Measurements from ENCODE around the gene ZNF483. TPM values are rescaled to one million over a fixed set of nuclear protein-coding genes. Genes with fewer than 3 reads are reported as not detected.
A peak's percentile ranks its signal among the peaks of the same experiment; 100 is the strongest.
"Not testable (repeated sequence)": the region's sequence is repeated elsewhere in the genome, so short reads cannot be mapped to it uniquely, and the experiment has no call there.

The ZNF483 gene
- total RNA-seq, 1 experiment from 2014 or later: 3.1 TPM

DNA sequence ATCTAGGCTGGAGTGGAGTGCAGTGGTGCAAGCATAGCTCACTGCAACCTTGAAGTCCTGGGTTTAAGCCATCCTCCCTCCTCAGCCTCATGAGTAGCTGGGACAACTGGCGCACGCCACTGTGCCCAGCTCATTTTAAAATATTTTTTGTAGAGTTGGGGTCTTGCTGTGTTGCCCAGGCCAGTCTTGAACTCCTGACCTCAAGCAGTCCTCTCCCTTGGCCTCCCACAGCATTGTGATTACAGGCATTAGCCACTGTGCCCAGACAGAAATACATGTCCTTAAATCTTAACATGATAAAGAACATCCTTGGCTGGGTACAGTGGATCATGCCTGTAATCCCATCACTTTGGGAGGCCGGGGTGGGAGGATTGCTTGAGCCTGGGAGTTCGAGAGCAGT, 6.7 kb downstream of the ZNF483 start:
- in situ Hi-C loops (cut with HindIII; ENCODE audit: low pct_unique_long_range_greater_than_20kb, low sequenced_read_pairs): no loop called here
- no peak for DNase-seq (ENCODE audit: low read depth)

DNA sequence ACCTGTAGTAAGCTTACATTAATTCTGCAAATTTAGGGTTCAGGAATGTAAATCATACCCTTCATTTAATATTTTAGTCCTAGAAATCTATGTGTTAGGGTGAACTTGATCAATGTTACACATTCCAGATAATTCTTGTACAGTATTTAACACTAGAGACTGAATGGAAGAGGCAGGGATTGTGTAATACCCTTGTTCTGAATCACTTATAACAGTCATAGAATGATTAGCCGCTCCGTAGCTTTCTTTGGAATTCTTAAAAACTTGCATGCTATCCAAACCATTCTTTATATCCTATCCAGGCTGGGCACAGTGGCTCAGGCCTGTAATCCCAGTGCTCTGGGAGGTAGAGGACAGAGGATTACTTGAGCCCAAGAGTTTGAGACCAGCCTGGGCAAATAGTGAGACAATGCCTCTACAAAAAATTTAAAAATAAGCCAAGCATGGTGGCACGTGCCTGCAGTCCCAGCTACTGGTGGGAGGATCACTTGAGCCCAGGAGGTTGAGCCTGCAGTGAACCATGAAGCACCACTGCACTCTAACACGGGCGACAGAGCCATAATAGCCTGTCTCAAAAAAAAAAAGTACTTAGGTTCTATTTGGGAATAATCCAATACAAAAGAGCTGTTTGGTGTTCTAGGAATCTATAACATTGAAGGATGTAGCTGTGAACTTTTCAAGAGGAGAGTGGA, 8.3 kb downstream of the ZNF483 start:
- DNase-seq (ENCODE audit: low read depth): no peak
- in situ Hi-C loops (cut with HindIII; ENCODE audit: low pct_unique_long_range_greater_than_20kb, low sequenced_read_pairs): no loop called here

DNA sequence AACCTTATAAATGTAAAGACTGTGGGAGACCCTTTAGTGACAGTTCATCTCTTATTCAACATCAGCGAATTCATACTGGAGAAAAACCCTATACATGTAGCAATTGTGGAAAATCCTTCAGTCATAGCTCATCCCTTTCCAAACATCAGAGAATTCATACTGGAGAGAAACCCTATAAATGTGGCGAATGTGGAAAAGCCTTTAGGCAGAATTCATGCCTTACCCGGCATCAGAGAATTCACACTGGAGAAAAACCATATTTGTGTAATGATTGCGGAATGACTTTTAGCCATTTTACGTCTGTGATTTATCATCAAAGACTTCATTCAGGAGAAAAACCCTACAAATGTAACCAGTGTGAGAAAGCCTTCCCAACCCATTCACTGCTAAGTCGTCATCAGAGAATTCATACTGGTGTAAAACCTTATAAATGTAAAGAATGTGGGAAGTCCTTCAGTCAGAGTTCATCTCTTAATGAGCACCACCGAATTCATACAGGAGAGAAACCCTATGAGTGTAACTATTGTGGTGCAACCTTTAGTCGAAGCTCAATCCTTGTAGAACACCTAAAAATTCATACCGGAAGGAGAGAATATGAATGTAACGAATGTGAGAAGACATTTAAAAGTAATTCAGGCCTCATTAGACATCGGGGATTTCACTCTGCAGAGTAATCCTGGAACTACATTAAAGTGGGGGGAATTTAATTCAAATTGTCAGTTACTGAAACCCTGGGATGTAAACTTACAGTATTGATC, 17.7 kb downstream of the ZNF483 start:
- DNase-seq (ENCODE audit: low read depth): no peak
- in situ Hi-C loops (cut with HindIII; ENCODE audit: low pct_unique_long_range_greater_than_20kb, low sequenced_read_pairs): no loop called here

DNA sequence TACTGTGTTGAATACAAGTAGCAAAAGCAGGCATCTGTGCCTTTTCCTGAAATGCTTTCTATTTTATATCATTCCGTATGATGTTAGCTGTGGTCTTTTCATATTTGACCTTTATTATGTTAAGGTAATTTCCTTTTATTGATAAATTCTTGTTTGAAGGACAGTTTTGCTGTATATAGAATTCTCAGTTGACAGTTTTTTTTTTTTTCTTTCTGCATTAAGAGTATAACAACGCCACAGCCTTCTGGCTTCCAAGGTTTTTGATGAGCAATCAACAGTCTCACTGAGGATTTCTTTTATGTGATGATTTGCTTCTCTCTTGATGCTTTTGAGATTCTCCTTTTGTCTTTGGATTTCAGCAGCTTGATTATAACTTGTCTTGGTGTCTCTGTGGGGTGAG, 23.6 kb downstream of the ZNF483 start:
- in situ Hi-C loops (cut with HindIII; ENCODE audit: low pct_unique_long_range_greater_than_20kb, low sequenced_read_pairs): no loop called here
- DNase-seq (ENCODE audit: low read depth): no peak

DNA sequence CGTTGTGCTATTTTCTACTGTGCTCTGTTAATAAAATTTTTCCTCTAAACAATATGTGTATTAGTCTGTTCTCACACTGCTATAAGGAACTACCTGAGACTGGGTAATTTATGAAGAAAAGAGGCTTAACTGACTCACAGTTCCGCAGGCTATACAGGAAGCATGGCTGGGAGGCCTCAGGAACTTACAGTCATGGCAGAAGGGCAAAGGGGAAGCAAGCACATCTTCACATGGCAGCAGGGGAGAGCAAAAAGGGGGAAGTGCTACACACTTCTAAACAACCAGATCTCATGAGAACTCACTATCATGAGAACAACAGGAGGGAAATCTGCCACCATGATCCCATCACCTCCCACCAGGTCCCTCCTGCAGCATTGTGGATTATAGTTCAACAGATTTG, 30.4 kb downstream of the ZNF483 start:
- DNase-seq (ENCODE audit: low read depth); in situ Hi-C loops (cut with HindIII; ENCODE audit: low pct_unique_long_range_greater_than_20kb, low sequenced_read_pairs): not testable (repeated sequence)

DNA sequence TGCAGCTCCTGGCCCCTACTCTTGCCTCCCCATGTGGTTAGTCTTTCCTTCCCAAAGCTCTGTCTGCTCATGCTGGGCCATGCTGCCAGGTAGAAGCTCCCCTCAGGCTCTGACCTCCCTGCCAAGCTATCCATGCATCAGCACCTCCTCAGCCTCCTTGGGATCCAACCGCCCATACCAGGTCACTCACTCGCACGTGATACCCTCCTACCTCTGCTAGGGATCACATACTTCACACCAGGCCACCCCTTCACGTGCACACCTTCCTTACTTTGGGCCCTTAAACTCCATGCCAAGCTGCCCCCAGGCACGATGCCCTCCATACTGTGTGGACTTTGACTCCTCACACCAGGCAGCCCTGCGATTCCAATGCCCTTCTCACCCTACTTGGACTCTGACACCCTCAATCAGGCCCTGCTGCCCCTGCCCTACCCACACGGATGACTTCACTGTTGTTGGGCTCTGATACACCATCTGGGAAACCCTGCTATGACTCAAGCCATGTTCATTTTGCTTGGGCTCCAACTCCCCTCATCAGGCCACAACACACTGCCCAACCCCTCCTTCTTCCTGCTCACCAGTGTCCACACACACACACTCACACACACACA, 34.1 kb downstream of the ZNF483 start:
- no peak for DNase-seq (ENCODE audit: low read depth)
- in situ Hi-C loops (cut with HindIII; ENCODE audit: low pct_unique_long_range_greater_than_20kb, low sequenced_read_pairs): no loop called here

DNA sequence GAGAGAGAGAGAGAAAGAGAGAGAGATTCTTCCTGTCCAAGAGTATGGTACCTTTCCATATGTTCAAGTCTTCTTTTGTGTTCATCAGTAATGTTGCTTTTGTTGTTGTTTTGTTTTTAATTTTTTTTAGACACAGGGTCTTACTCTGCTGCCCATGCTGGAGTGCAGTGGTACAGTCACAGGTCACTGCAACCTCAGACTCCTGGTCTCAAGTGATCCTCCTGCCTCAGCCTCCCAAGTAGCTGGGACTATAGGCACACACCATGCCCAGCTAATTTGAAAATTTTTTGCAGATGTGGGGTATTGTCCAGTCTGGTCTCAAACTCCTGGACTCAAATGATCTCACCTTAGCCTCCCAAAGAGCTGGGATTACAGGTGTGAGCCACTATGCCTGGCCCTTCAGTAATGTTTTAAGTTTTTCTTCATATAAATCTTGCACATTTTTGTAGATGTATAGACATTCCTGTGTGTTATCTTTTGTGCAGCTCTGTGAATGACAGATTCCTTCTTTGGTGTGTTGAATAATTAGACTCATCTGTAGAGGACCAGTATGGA, 36.3 kb downstream of the ZNF483 start:
- in situ Hi-C loops (cut with HindIII; ENCODE audit: low pct_unique_long_range_greater_than_20kb, low sequenced_read_pairs): no loop called here
- DNase-seq (ENCODE audit: low read depth): no peak

DNA sequence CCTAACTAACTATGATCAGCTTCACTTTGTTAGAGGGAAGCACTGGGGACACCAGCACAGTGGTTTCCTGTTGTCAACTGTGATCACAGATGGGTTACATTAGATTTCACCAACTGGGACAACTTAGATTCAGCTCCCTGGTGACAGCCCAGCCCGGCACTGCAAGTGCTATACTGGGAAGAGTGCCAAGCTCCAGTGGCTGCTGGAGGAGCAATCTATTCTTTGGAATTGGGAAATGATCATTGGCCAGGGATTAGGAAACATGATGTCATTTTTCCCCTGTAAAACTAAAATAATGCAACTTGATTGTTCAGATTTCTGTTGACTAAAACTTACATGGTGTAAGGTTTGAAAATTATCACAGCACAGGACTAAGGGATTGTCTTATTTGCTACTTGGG, 41.3 kb downstream of the ZNF483 start:
- DNase-seq (ENCODE audit: low read depth): no peak
- in situ Hi-C loops (cut with HindIII; ENCODE audit: low pct_unique_long_range_greater_than_20kb, low sequenced_read_pairs): no loop called here

DNA sequence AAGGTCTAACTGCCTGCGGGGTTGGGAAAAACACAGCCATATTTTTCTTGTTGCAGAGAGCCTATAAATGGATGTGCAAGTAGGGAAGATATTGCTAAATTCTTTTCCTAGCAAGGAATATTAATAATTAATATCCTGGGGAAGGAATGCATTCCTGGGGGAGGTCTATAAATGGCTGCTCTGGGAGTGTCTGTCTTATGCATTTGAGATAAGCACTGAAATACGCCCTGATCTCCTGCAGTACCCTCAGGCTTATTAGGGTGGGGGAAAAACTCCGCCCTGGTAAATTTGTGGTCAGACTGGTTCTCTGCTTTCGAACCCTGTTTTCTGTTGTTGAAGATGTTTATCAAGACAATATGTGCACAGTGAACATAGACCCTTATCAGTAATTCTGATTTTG, 43.1 kb downstream of the ZNF483 start:
- in situ Hi-C loops (cut with HindIII; ENCODE audit: low pct_unique_long_range_greater_than_20kb, low sequenced_read_pairs); DNase-seq (ENCODE audit: low read depth): not testable (repeated sequence)

DNA sequence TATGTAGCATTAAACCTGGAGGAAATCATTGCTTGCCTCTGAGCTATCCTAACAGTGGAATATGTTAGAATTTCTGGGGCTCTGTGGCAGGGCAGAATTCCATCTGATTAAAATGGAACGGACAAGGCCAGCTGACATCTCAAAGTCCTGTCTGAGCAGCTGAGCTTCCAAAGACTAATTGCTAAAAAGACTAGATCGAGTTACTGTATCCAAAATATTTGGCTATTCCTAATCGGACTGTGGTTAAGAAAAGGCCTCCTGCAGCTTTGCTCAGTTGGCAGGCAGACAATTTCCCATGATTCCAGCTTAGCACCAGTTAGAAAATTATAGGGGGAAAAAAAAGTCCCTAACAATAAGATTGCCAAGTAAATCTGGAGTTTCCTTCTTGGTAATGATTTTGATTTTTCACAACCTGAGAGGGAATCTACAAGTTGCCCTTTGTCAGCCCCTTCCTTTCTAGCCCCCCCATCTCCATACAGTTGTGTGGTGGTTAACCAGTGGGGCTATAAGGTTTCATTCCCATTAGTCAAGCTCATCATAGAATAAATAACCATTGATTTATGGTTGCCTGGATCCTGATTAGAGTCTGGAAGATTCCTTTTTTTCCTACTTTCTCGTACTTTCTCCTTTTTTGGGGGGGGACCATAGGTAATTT, 48.1 kb downstream of the ZNF483 start:
- in situ Hi-C loops (cut with HindIII; ENCODE audit: low pct_unique_long_range_greater_than_20kb, low sequenced_read_pairs): no loop called here
- DNase-seq (ENCODE audit: low read depth): no peak

DNA sequence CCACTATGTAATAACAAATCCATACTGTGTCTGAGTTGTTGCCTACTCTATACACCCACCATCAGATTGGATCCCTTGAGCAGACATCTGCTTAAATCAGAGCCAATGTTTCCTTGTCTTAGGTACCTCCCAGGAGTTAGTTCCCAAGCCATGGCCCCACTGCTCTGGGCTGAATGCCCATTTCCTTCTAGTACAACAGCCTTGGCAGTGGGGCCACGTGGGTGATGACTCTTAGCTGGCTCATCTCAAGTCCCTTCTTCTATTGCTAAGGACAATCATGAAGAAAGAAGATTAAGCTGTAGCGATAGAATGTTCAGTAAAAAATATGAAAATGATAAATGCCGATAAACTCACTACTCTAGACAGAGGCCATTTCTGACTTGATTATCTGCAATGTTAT, 57.9 kb downstream of the ZNF483 start:
- no peak for DNase-seq (ENCODE audit: low read depth)
- in situ Hi-C loops (cut with HindIII; ENCODE audit: low pct_unique_long_range_greater_than_20kb, low sequenced_read_pairs): no loop called here

DNA sequence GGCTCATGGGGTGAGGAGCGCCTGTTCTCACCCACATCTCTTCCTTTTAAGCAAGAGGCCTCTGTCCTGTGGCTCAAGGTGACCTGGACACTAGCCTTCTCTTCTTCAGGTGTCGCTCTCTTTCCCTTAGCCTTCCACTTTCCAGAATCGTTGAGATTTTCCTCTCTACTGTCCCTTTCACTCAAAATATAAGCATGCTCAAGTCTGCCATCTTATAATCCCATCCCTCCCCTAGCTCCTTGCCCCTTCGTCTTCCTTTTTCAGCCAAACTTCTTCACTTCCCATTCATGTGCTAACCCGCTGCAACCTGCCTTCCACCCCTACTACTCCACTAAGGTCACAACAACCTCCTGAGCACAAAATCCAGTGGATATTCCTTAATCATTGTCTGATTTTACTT, 61.4 kb downstream of the ZNF483 start:
- in situ Hi-C loops (cut with HindIII; ENCODE audit: low pct_unique_long_range_greater_than_20kb, low sequenced_read_pairs): no loop called here
- no peak for DNase-seq (ENCODE audit: low read depth)

DNA sequence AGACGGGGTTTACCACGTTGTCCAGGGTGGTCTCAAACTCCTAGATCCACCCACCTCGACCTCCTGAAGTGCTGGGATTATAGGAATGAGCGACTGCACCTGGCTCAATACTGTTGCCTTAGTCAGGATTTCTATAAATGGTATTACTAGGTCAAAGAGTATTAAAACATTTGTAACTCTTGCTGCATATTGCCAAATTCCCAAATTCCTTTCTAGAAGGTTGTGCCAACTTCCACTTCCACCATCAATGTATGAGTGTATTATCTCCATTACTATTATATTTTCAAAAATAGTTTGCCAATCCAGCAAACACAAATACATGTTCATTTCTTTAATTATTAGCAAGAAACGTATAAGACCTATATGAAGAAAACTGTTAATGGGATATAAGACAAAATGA, 63.9 kb downstream of the ZNF483 start:
- in situ Hi-C loops (cut with HindIII; ENCODE audit: low pct_unique_long_range_greater_than_20kb, low sequenced_read_pairs): no loop called here
- DNase-seq (ENCODE audit: low read depth): no peak

DNA sequence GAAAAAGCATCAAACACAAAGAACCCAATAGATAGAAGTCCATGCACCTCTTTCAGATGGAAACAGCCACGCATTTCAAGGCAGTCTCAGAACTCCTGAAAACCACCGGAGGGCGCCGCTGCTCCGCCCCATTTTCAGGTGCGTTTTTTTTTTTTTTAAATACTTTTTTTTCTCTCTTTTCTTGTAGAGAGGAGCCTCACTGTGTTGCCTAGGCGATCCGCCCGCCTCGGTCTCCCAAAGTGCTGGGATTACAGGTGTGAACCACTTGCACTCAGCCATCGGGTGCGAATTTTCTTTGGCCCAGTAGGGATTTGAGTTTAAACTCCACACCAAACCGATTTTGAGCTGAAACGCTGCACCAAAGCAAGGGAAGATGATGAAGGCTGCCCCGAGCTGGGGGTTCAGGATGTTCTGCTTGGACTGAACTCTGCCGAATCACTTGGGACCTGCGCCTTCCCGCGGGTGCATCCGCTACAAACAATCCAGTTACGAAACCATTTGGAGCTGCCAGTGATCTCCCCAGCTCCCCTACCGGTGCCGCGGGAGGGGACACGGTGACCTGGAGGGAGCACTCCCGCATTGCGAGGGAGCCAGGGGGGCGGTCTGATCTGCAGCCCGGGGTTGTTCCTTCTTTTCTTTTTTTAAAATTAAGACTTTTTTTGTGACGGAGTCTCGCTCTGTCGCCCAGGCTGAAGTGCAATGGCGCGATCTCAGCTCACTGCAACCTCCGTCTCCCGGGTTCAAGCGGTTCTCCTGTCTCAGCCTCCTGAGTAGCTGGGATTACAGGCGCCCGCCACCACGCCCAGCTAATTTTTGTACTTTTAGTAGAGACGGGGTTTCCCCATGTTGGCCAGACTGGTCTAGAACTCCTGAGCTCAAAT, 73.1 kb downstream of the ZNF483 start:
- peak; percentile 80 for DNase-seq (ENCODE audit: low read depth)
- in situ Hi-C loops (cut with HindIII; ENCODE audit: low pct_unique_long_range_greater_than_20kb, low sequenced_read_pairs): no loop called here

DNA sequence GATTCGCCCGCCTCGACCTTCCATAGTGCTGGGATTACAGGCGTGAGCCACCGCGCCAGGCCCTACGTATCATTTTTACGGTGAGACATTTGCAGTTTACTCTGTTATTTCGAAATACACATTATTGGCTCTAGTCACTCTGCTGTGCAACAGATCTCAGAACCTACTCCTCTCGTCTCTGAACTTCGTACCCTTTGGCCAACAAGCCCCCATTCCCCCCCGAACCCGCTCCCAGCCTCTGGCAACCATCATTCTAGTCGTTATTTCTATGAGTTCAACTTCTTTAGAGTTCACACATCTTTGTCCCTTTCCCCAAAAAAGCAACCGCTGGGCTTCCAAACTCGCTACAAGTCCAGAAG, 73.7 kb downstream of the ZNF483 start:
- DNase-seq (ENCODE audit: low read depth): no peak

DNA sequence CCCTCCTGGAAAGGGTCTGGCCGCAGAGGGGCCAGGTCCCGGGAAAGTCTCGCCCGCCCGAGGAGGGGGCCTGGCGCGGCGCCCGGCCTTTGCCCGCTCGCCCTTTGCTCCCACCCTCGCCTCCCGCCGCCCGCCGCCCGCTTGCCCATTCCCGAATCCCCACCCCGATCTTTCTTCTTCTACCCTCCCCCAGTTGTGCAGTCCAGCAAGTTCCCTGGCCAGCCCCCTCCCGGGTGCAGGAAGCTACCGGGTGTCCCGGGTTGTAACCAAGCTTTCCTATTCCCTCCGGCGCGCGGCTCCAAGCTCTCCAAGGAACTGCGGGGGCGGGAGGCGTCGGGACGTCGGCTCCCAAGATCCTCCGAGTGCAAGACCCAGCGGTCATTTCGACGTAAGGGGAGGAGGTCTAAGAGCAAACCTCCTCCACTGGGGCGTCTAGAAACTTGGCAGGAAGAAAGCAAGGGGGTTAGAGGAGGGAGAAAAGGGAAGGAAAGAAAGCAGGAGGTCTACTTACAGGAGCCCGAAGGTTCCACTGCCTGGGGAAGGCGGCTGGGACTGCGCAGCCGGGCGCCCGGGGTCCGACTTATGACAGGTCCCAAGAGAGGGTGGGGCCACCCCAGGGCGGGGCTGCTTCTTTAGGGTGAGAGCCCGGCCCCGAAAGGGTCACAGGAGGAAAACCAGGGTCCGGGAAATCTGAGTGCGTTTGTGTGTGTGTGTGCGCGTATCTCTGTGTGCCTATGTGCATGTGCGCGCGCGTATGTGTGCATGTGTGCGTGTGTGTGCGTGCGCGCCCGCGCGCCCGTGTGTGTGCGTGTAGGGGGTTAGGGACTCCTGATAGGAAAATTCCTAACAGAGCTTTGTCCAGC, 74.3 kb downstream of the ZNF483 start, which contains the start of gene PTGR1:
PTGR1 (minus strand) TSS at position 556 of the 863 bp plus-strand sequence. CDS start 2,225 bp downstream, outside the sequence.
- in situ Hi-C loops (cut with HindIII; ENCODE audit: low pct_unique_long_range_greater_than_20kb, low sequenced_read_pairs): no loop called here
- peak; percentile 87 for DNase-seq (ENCODE audit: low read depth)

More for the DNA sequence above, 73.7 kb downstream of the ZNF483 start:
- in situ Hi-C loops (cut with HindIII; ENCODE audit: low pct_unique_long_range_greater_than_20kb, low sequenced_read_pairs): no loop called here

DNA sequence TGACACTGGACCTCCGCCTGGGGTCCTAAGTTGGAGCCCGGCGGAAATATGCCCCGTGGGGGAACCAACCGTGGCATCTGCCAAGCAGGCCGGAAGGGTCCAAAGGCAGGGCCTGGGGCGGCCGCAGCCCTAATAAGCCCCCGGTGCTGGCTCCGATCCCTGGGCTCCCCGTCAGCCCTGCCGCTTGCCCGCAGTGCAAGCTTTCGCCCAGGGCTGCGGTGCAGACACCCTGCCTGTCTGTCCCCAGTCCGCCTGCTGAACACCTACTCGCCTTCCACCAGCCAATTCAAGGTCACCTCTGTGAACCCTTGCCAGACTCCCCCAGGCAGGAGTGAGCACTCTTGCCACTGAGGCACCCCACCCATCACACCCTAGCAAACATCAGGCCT, 75.0 kb downstream of the ZNF483 start:
- no peak for DNase-seq (ENCODE audit: low read depth)
- in situ Hi-C loops (cut with HindIII; ENCODE audit: low pct_unique_long_range_greater_than_20kb, low sequenced_read_pairs): no loop called here

All from Caki2 (cell line).